Spleen (tissue), 11 donors: ENCODE measurements around the gene CD300LG. TPM values are rescaled to one million over a fixed set of nuclear protein-coding genes. Genes with fewer than 3 reads are reported as not detected.

ENCODE experiments used
- DNase-seq: peaks from one replicate; pipeline ENCODE4 v3.0.0-alpha.2; 2020
- H3K27ac ChIP-seq, 8 donors: fragments of 200-600 bp; sonication (generic) in 7 of 8; 1 replicate in 4 of 8; 2 replicates in 4 of 8; pipeline versions ENCODE4 v1.5.0 to v1.8.0; 2016 to 2021; ENCODE audit warnings: inconsistent platforms in 4 of 8, mild to moderate bottlenecking in 4 of 8, moderate library complexity in 1 of 8
- H3K27me3 ChIP-seq, 7 donors: fragments of 200-600 bp; sonication (generic) in 6 of 7; replicated peaks in 1 of 7; 1 replicate in 4 of 7; 2 replicates in 3 of 7; pipeline versions ENCODE4 v1.5.0 to v1.8.0; 2016 to 2021; ENCODE audit warnings: inconsistent platforms in 3 of 7, mild to moderate bottlenecking in 1 of 7
- H3K36me3 ChIP-seq, 6 donors: fragments of 200-600 bp; sonication (generic) in 5 of 6; 1 replicate in 4 of 6; 2 replicates in 2 of 6; pipeline versions ENCODE4 v1.5.0 to v1.8.0; 2016 to 2021; ENCODE audit warnings: inconsistent platforms in 2 of 6
- H3K4me1 ChIP-seq, 6 donors: fragments of 200-600 bp; sonication (generic) in 5 of 6; 1 replicate in 3 of 6; 2 replicates in 3 of 6; pipeline versions ENCODE4 v1.5.0 to v1.8.0; 2016 to 2021; ENCODE audit warnings: inconsistent platforms in 3 of 6
- H3K4me3 ChIP-seq, 8 donors: fragments of 200-600 bp; sonication (generic) in 7 of 8; 1 replicate in 4 of 8; 2 replicates in 4 of 8; pipeline versions ENCODE4 v1.5.0 to v1.8.0; 2016 to 2021; ENCODE audit warnings: inconsistent platforms in 4 of 8, mild to moderate bottlenecking in 4 of 8, moderate library complexity in 2 of 8
- H3K9me3 ChIP-seq, 8 donors: fragments of 200-600 bp; sonication (generic) in 7 of 8; 1 replicate in 4 of 8; 2 replicates in 4 of 8; pipeline versions ENCODE4 v1.5.0 to v1.8.0; 2016 to 2021; ENCODE audit warnings: inconsistent platforms in 4 of 8
- POLR2A ChIP-seq, 3 donors: fragments of 450-650 bp; IDR thresholded peaks; one replicate each; pipeline ENCODE4 v1.5.1; 2017; ENCODE audit warnings: antibody characterized with exemption in 3 of 3, mild to moderate bottlenecking in 1 of 3
- POLR2AphosphoS5 ChIP-seq, 3 donors: sonication (generic); formaldehyde crosslinking; IDR thresholded peaks; one replicate each; pipeline ENCODE4 v1.5.1; 2017; ENCODE audit warnings: antibody characterized with exemption in 3 of 3
- WGBS, 5 donors: extraction: QIAGEN DNeasy Blood & Tissue Kit in 3 of 5; methylation state at CpG; one replicate each; pipeline versions ENCODE4 v1.1.5 to v1.1.7; 2013 to 2018; 5-methylcytosine and 5-hydroxymethylcytosine counted together
- intact Hi-C: fragments of 100-400 bp; cut with DNase I; formaldehyde crosslinking; loops from one replicate; pipeline ENCODE4 v1.15.0; 2023; ENCODE audit warnings: low total_unique reads
- polyA plus RNA-seq, 3 donors: library from polyadenylated mRNA; stranded (reverse); fragments of 200-250 nt; gene quantifications; one replicate each; pipeline ENCODE4 v1.2.1, GENCODE V29; 2013
- total RNA-seq, 7 donors: library from RNA; depleted of rRNA in 3 of 7; stranded (reverse); fragments of >200 nt in 3 of 7; fragmentation: NEBNext Ultra II Directional in 4 of 7; extraction: Animal tissue kit (Norgen Biotek cat#: 25700) in 4 of 7; gene quantifications; one replicate each; pipeline versions ENCODE4 v1.1.0 to v1.2.1, GENCODE V29; 2016 to 2021
- TF ChIP-seq, protein P1 (sequence below), 11 experiments: fragments of 200-600 bp in 7 of 11; fragments of 450-650 bp in 4 of 11; sonication (generic) in 4 of 11; IDR thresholded peaks in 8 of 11; conservative IDR thresholded peaks in 3 of 11; 1 replicate in 7 of 11; 2 replicates in 4 of 11; pipeline versions ENCODE4 v1.4.0 to v1.8.0; 2016 to 2021; ENCODE audit warnings: antibody characterized with exemption in 11 of 11, inconsistent platforms in 4 of 11, mild to moderate bottlenecking in 1 of 11
- donor health status: healthy with polysubstance abuse.
- donor health status: DM: no; HTN: no; CAD: no; lungs with moderate emphysema.
- donor health status: DM: no; HTN: no; CAD: no.
- donor health status: Bipolar disorder and iron deficiency.
- donor health status: healthy.
- donor health status: DM: no; HTN: no; CAD: no.
- donor health status: DM: yes; HTN: yes; CAD: no.

Gene CD300LG
- total and polyA plus RNA-seq, 10 donors = 0.33 to 5.3 (median 2.2) TPM

DNA sequence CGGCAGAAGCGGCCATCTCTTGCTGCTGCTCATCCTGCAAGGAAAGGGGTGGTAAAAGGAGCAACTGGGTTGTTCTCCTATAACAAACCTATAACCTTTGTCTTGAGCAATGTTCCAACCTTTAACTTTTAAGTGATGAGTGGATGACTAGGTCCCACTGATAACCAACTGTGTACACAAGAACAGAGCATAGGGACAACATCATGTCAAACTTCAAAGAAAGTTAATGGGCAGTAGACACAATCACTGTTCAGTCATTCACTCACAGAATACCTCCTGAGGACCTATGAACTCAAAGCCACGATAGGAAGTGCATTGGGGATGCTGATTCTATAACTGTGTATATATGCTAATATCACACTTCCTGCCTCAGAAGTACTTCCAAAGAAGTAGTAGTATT lies 45.1 kb upstream of the CD300LG start:
- Histone ChIP-seq H3K9me3 (no peaks in the 10 kb centered on the region), H3K36me3 (no peaks in the 10 kb centered on the region), H3K4me1 (peaks cover 0 to 14% (median 0%) of the 10 kb centered on the region in 6 donors), H3K27ac (no peak overlapping the region), H3K27me3 (peaks cover 0 to 19% (median 0%) of the 10 kb centered on the region in 7 donors), H3K4me3 (no peak overlapping the region)
- no peak for DNase-seq
- WGBS, 5 donors = 70 to 77% (median 73%) methylated on average over 3 of the region's 3 CpGs
- intact Hi-C loops = no loop called here
- TF ChIP-seq, protein P1, sequence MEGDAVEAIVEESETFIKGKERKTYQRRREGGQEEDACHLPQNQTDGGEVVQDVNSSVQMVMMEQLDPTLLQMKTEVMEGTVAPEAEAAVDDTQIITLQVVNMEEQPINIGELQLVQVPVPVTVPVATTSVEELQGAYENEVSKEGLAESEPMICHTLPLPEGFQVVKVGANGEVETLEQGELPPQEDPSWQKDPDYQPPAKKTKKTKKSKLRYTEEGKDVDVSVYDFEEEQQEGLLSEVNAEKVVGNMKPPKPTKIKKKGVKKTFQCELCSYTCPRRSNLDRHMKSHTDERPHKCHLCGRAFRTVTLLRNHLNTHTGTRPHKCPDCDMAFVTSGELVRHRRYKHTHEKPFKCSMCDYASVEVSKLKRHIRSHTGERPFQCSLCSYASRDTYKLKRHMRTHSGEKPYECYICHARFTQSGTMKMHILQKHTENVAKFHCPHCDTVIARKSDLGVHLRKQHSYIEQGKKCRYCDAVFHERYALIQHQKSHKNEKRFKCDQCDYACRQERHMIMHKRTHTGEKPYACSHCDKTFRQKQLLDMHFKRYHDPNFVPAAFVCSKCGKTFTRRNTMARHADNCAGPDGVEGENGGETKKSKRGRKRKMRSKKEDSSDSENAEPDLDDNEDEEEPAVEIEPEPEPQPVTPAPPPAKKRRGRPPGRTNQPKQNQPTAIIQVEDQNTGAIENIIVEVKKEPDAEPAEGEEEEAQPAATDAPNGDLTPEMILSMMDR (IDR thresholded peaks at IDR 0.05 in 8 of 11, conservative IDR thresholded peaks at IDR 0.05 in 3 of 11) = no peak
- TF ChIP-seq POLR2AphosphoS5 (IDR thresholded peaks at IDR 0.05) = no peak
- no peak for TF ChIP-seq POLR2A (IDR thresholded peaks at IDR 0.05)

DNA sequence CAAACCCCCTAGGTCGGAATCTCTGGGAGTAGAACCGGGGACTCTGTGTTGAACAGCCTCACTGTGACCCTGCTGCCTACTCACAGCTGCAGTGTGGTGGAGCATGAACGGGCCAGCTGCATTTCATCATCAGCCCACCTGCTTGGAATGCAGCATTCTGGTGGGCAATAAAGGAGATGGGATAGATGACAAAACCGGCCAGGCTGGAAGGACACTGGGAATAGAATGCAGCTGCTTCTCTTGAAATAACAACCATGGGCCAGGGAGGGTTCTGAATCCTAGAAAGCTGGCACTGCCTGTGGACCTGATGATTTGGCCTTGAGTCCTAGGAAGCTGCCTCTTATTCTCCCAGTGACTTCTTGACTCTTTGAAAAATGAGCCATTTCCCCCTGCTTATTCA lies 43.2 kb upstream of the CD300LG start:
- H3K27me3 ChIP-seq = peaks cover 0 to 9% (median 0%) of the 10 kb centered on the region in 7 donors
- no peak overlapping the region for H3K27ac ChIP-seq
- no peaks in the 10 kb centered on the region for H3K9me3 ChIP-seq
- peaks cover 0 to 14% (median 0%) of the 10 kb centered on the region in 6 donors for H3K4me1 ChIP-seq
- no peak overlapping the region for H3K4me3 ChIP-seq
- intact Hi-C loops = no loop called here
- H3K36me3 ChIP-seq = no peaks in the 10 kb centered on the region
- 52 to 72% (median 66%) methylated on average over 3 to 4 of the region's 4 CpGs for WGBS, 5 donors
- TF ChIP-seq POLR2A (IDR thresholded peaks at IDR 0.05) = no peak
- TF ChIP-seq, protein P1 (IDR thresholded peaks at IDR 0.05 in 8 of 11, conservative IDR thresholded peaks at IDR 0.05 in 3 of 11) = no peak
- no peak for DNase-seq

DNA sequence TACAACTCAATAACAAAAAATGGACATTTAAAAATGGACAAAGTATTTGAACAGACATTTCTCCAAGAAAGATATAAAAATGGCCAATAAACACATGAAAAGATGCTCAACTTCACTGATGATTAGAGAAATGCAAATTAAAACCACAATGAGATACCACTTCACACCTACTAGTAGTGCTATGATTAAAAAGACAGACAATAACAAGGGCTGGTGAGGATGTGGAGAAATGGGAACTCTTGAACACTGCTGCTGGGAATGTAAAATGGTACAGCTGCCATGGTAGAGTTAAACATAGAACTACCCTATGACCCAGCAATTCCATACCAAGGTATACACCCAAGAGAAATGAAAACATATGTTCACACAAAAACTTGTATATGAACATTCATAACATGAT lies 41.9 kb upstream of the CD300LG start:
- TF ChIP-seq, protein P1 (IDR thresholded peaks at IDR 0.05 in 8 of 11, conservative IDR thresholded peaks at IDR 0.05 in 3 of 11) = no peak
- TF ChIP-seq POLR2AphosphoS5 (IDR thresholded peaks at IDR 0.05) = no peak
- H3K27me3 ChIP-seq = peaks cover 0 to 3% (median 0%) of the 10 kb centered on the region in 7 donors
- no peaks in the 10 kb centered on the region for H3K36me3 ChIP-seq
- no peak for DNase-seq
- intact Hi-C loops = no loop called here
- peaks cover 0 to 14% (median 0%) of the 10 kb centered on the region in 6 donors for H3K4me1 ChIP-seq
- H3K27ac ChIP-seq = no peak overlapping the region
- no peaks in the 10 kb centered on the region for H3K9me3 ChIP-seq
- no peak overlapping the region for H3K4me3 ChIP-seq

DNA sequence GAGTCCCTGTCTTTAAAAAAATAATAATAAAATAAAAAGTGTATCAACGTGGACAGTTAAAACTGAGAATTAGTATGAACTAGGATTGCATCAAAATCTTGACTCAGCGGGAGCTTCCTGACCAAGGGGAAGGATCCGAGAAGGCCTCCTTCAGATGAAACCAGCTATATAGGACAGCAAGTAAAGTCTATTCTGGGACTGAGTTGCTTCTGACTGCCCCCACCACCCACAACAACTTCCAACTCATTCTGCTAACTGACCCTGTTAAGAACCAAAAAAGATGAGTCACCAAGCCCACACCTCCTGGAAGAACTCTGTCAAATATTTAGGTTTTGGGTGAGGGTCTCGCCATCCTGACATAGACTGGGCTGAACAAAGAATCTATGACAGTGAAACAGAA lies 38.9 kb upstream of the CD300LG start:
- no peak for TF ChIP-seq POLR2AphosphoS5 (IDR thresholded peaks at IDR 0.05)
- TF ChIP-seq POLR2A (IDR thresholded peaks at IDR 0.05) = no peak
- TF ChIP-seq, protein P1 (IDR thresholded peaks at IDR 0.05 in 8 of 11, conservative IDR thresholded peaks at IDR 0.05 in 3 of 11) = no peak
- DNase-seq = no peak
- Histone ChIP-seq H3K27ac (no peak overlapping the region), H3K27me3 (peaks cover 0 to 6% (median 0%) of the 10 kb centered on the region in 7 donors), H3K36me3 (peaks cover 0 to 7% (median 0%) of the 10 kb centered on the region in 6 donors), H3K4me1 (peaks cover 0 to 14% (median 0%) of the 10 kb centered on the region in 6 donors), H3K4me3 (no peak overlapping the region), H3K9me3 (no peaks in the 10 kb centered on the region)
- 72 to 95% (median 76%) methylated on average over 4 of the region's 4 CpGs for WGBS, 5 donors
- intact Hi-C loops = no loop called here
